ENCODE measurements around the gene SLC44A5. TPM values are rescaled to one million over a fixed set of nuclear protein-coding genes. Genes with fewer than 3 reads are reported as not detected.

The SLC44A5 gene
- total RNA-seq, 1 donor from 2014 or later, result 0.21 TPM

GRCh38 chr1:75166821-75167220 lies 444.1 kb downstream of the SLC44A5 start:
- Mint-ChIP-seq H3K4me1 (ENCODE audit: unreplicated experiment) (no peaks in the 10 kb centered on the region), H3K9me3 (ENCODE audit: unreplicated experiment) (no peaks in the 10 kb centered on the region), H3K27me3 (ENCODE audit: unreplicated experiment) (no peaks in the 10 kb centered on the region), H3K27ac (ENCODE audit: unreplicated experiment) (no peak overlapping the region), H3K36me3 (ENCODE audit: unreplicated experiment) (no peaks in the 10 kb centered on the region), H3K4me3 (ENCODE audit: unreplicated experiment) (no peak overlapping the region)
- TF ChIP-seq CTCF (IDR thresholded peaks at IDR 0.05), result no peak
- DNase-seq (ENCODE audit: extremely low spot score, unreplicated experiment), result no peak

GRCh38 chr1:75165264-75165663 lies 445.6 kb downstream of the SLC44A5 start:
- Mint-ChIP-seq H3K27me3 (ENCODE audit: unreplicated experiment) (no peaks in the 10 kb centered on the region), H3K27ac (ENCODE audit: unreplicated experiment) (no peak overlapping the region), H3K4me1 (ENCODE audit: unreplicated experiment) (no peaks in the 10 kb centered on the region), H3K9me3 (ENCODE audit: unreplicated experiment) (no peaks in the 10 kb centered on the region), H3K36me3 (ENCODE audit: unreplicated experiment) (no peaks in the 10 kb centered on the region), H3K4me3 (ENCODE audit: unreplicated experiment) (no peak overlapping the region)
- DNase-seq (ENCODE audit: extremely low spot score, unreplicated experiment), result no peak
- no peak for TF ChIP-seq CTCF (IDR thresholded peaks at IDR 0.05)

DNA sequence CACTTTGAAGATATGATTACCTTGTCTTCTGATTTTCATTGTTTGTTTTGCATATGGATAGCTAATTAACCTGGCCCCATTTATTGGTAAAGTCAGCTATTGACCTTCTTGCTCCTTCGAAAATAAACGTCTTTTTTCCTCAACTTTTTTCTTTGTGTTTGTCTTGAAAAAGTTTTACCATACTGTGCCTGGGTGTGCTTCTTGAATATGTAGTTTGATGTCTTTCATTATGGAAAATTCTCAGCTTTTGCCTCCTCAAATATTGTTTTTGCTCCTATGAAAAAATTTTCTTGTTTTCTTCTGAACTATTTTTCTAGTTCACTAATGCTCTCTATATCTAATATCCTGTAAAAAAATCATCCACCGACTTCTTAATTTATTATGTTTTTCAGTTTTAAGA lies 451.8 kb downstream of the SLC44A5 start:
- TF ChIP-seq CTCF (IDR thresholded peaks at IDR 0.05), result no peak
- Mint-ChIP-seq H3K27me3 (ENCODE audit: unreplicated experiment) (peaks cover 4% of the 10 kb centered on the region), H3K9me3 (ENCODE audit: unreplicated experiment) (peaks cover 4% of the 10 kb centered on the region), H3K4me3 (ENCODE audit: unreplicated experiment) (no peak overlapping the region), H3K4me1 (ENCODE audit: unreplicated experiment) (no peaks in the 10 kb centered on the region), H3K36me3 (ENCODE audit: unreplicated experiment) (no peaks in the 10 kb centered on the region), H3K27ac (ENCODE audit: unreplicated experiment) (no peak overlapping the region)
- DNase-seq (ENCODE audit: extremely low spot score, unreplicated experiment), result no peak

Other genes with a start within 250 kb of the SLC44A5 start
- gene ACADM, start 113.6 kb upstream of the SLC44A5 start, total RNA-seq, result 36.2 and 37.1 TPM in 2 replicates
- 59.9 and 62.5 TPM in 2 replicates for gene RABGGTB, start 175.1 kb upstream of the SLC44A5 start, total RNA-seq
- 0.62 and 0.68 TPM in 2 replicates for gene MSH4, start 185.8 kb upstream of the SLC44A5 start, total RNA-seq